GM12875 (cell line): Measurements from ENCODE around the gene ABHD12B.

Source experiments
- H3K4me3 ChIP-seq: one replicate; pipeline ENCODE4 v1.5.1; 2011; ENCODE audit warnings: low read depth, low read length, control low read depth
- CTCF ChIP-seq: IDR thresholded peaks from 2 replicates; pipeline ENCODE4 v1.5.1; 2011; ENCODE audit warnings: low read depth, mild to moderate bottlenecking, control low read depth, inconsistent platforms, low read length, moderate library complexity, borderline replicate concordance; ENCODE audit not compliant: insufficient read depth

The ABHD12B gene

DNA sequence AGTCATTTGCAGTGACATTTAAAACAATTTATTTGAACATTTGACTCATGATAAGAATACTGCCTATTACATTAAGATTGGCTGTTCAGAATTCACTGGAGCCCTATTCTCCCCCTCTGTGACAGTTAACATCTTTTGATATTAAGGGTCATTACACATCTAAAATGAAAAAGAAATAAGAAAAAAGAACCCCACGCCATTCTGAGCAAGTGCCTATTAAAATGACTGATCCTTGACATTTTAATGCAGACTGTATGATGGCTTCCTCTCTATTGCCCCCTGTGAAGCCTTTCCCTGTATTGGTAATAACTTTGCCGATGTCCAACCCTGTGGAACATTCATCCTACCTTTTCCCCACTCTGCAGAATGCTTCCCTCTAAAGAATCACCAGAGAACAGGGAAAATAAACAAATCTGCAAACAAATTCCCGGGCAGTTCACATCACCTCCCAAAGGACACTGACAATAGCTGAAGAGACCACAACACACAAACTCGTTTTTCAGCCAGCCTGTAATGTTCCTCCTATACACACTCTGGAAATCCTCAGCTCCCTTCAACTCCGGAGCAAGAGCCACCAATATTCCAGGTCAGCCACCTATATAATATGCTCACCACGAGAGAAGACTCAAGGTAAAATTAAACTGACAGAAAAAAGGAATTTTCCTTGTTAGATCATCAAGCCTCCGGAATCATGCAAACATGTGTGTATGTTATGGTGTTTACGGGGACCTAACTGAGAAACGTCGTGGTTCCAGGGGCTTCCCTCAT is 42.9 kb upstream of the ABHD12B start:
- H3K4me3 ChIP-seq: peak overlapping the region; percentile 97
- TF ChIP-seq CTCF: no peak

- peak overlapping the region; percentile 97 for H3K4me3 ChIP-seq
- no peak for TF ChIP-seq CTCF
Measured at GRCh38 chr14:50829489-50830043, 42.3 kb upstream of the ABHD12B start.

- peak overlapping the region; percentile 97 for H3K4me3 ChIP-seq
- no peak for TF ChIP-seq CTCF
Measured at GRCh38 chr14:50830044-50830931, 41.6 kb upstream of the ABHD12B start.

DNA sequence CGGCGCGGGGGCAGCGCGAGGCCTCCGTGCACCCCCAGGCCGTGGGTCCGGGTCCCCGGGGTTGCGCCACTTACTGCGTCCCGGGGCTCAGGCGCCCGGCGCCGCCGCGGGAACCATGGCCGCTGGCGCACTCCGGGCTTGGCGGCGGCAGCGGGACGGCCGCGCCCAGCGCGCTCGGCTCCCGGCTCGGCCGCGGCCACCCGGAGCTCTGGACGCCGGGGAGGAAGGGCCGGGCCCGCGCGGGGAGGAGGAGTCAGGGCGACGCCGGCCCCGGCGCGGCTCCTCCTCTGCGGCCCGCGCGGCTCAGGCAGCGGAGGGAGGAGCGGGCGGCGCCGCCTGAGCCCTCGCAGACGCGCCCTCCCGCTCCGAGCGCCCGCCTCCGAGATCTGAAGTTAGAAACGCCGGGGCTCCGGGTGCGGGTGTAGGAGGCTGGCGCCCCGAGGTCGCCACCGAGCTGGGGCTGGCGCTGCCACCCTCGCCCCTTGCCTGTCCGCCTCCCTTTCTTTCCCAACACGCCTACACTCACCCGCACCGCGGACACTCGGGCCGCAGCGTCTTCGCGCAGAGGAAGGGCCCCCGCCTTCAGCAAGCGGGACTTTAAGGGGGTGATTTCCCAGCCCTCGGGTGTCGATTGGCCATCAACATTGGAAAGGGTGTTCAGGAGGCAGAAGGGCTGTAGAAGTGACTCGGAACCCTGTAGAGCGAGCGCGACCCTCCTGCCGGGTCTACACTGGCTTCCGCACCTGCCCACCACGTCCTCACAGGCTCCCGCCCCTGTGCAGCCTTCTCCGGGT is 40.7 kb upstream of the ABHD12B start, which contains the start of gene NIN:
Gene NIN (minus strand): TSS at position 231 of the 794 bp plus-strand sequence. CDS start 9,106 bp downstream, outside the sequence.
- no peak for TF ChIP-seq CTCF
- H3K4me3 ChIP-seq: peak within 1 kb of the TSS; percentile 97

GRCh38 chr14:50831726-50832168 is 40.1 kb upstream of the ABHD12B start:
- H3K4me3 ChIP-seq: peak overlapping the region; percentile 97
- TF ChIP-seq CTCF: no peak

DNA sequence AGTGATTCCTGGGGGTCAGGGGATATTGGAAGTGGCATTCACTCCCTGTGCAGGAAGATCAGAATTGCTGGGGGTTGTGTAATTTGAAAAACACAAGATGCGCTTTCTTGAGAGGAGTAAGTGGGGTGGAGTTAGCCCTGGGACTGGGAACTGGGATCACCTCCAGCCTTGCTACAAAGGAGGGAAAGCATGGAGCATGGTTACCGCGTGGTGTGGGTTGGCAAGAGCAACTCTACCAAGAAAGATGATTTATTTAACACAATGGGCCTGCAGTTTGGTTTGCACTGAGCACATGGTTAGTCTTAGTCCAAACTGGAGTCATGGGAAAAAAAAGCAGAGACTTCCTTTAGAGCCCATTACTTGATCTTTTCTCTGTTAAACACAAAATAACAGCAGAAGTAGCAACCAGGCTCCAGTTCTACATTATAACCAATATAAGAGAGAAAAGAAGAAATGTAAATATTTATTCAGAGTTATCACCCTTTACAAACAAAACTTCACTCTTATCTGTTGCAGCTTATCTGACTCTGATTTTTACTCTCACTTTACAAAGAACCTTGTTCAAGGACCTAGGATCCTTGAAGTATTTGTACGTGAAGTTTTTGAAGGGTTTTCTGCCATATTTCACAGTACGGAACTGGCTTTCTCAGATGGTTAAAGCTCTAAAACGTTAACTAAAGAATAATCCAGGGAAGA is 38.8 kb upstream of the ABHD12B start:
- H3K4me3 ChIP-seq: no peak overlapping the region
- TF ChIP-seq CTCF: no peak
